Endothelial cell of umbilical vein (primary cell): ENCODE measurements around the gene CCDC57. TPM values are rescaled to one million over a fixed set of nuclear protein-coding genes. Genes with fewer than 3 reads are reported as not detected.
A peak's percentile ranks its signal among the peaks of the same experiment; 100 is the strongest.

ENCODE experiments used
- BruUV-seq: library from RNA; stranded (reverse); fragments of 400-500 nt; replicated peaks from 2 replicates; lab custom pipeline; 2021; lab: Mats Ljungman, UMichigan
- CTCF ChIA-PET: fragments of 300-600, 350-600 bp; sonication (Branson Sonifier 250); formaldehyde crosslinking; loops from one replicate; lab custom pipeline; 2021; ENCODE audit warnings: antibody characterized with exemption, inconsistent platforms; lab: Charles Lee
- POLR2A ChIA-PET: fragments of 300-600, 350-600 bp; sonication (Branson Sonifier 250); formaldehyde crosslinking; loops from one replicate; lab custom pipeline; 2021; ENCODE audit warnings: antibody characterized with exemption, inconsistent platforms; lab: Charles Lee
- DNase-seq: peaks from one replicate; pipeline ENCODE4 v3.0.0-alpha.2; 2011; ENCODE audit warnings: low read depth, low spot score
- FAIRE-seq: peaks from 2 replicates; lab custom pipeline; 2011; peaks lifted over from hg19 to GRCh38; lab: Jason Lieb, UNC
- H2AFZ ChIP-seq: 2 replicates; pipeline ENCODE4 v1.6.0; 2012; ENCODE audit warnings: low read depth, low read length, control low read depth, inconsistent platforms
- H3K27ac ChIP-seq: 2 replicates; pipeline ENCODE4 v1.5.1; 2011; ENCODE audit warnings: low read depth, mild to moderate bottlenecking, control low read depth, low read length, moderate library complexity; ENCODE audit not compliant: insufficient read depth
- H3K27me3 ChIP-seq, 2 experiments: 2 replicates each; pipeline versions ENCODE4 v1.6.0 to v1.6.1; 2011; ENCODE audit warnings: low read length in 2 of 2, mixed read lengths in 1 of 2; ENCODE audit not compliant: control insufficient read depth in 2 of 2, insufficient read depth in 2 of 2
- H3K36me3 ChIP-seq, 2 experiments: 2 replicates in 1 of 2; 3 replicates in 1 of 2; pipeline ENCODE4 v1.5.1; 2011; ENCODE audit warnings: low read length in 2 of 2, mild to moderate bottlenecking in 1 of 2, moderate library complexity in 1 of 2; ENCODE audit not compliant: control insufficient read depth in 2 of 2, insufficient read depth in 2 of 2; ENCODE audit errors: extremely low read depth in 1 of 2
- H3K4me1 ChIP-seq: 3 replicates; pipeline ENCODE4 v1.5.1; 2011; ENCODE audit warnings: mild to moderate bottlenecking, low read length; ENCODE audit not compliant: control insufficient read depth, insufficient read depth; ENCODE audit errors: extremely low read depth
- H3K4me2 ChIP-seq: 2 replicates; pipeline ENCODE4 v1.6.1; 2011; ENCODE audit warnings: low read length, control low read depth, mixed read lengths; ENCODE audit not compliant: insufficient read depth
- H3K4me3 ChIP-seq, 3 experiments: fragments of 200-600 bp in 1 of 3; sonication (generic), shearing (Covaris generic) in 1 of 3; replicated peaks in 1 of 3; 2 replicates each; pipeline ENCODE4 v1.5.1; 2011 to 2016; ENCODE audit warnings: control low read depth in 3 of 3, low read length in 3 of 3, mild to moderate bottlenecking in 2 of 3, inconsistent platforms in 1 of 3, low read depth in 1 of 3, moderate library complexity in 1 of 3; ENCODE audit not compliant: insufficient read depth in 1 of 3
- H3K79me2 ChIP-seq: 2 replicates; pipeline ENCODE4 v1.6.0; 2012; ENCODE audit warnings: low read length, inconsistent platforms; ENCODE audit not compliant: control insufficient read depth, insufficient read depth
- H3K9ac ChIP-seq: replicated peaks from 2 replicates; pipeline ENCODE3; 2011; ENCODE audit warnings: low read length, control low read depth; ENCODE audit not compliant: insufficient read depth; ENCODE audit errors: extremely low read depth
- H3K9me1 ChIP-seq: replicated peaks from 3 replicates; pipeline ENCODE4 v1.6.0; 2011; ENCODE audit warnings: mild to moderate bottlenecking, low read length; ENCODE audit not compliant: control insufficient read depth, insufficient read depth; ENCODE audit errors: extremely low read depth
- H3K9me3 ChIP-seq: replicated peaks from 2 replicates; pipeline ENCODE4 v1.5.1; 2012; ENCODE audit warnings: low read length, inconsistent platforms; ENCODE audit not compliant: control insufficient read depth, insufficient read depth
- H4K20me1 ChIP-seq: replicated peaks from 2 replicates; pipeline ENCODE3; 2011; ENCODE audit warnings: mild to moderate bottlenecking, low read length; ENCODE audit not compliant: control insufficient read depth, insufficient read depth; ENCODE audit errors: extremely low read depth
- CTCF ChIP-seq, 2 donors: IDR thresholded peaks; 1 replicate in 1 of 2; 2 replicates in 1 of 2; pipeline ENCODE4 v1.5.1; 2011; ENCODE audit warnings: low read length in 2 of 2, mild to moderate bottlenecking in 2 of 2, moderate library complexity in 2 of 2, control low read depth in 1 of 2, inconsistent platforms in 1 of 2, low read depth in 1 of 2; ENCODE audit not compliant: insufficient read depth in 1 of 2; ENCODE audit errors: extremely low read depth in 1 of 2
- FOS ChIP-seq: IDR thresholded peaks from 2 replicates; pipeline ENCODE4 v1.6.1; 2011; ENCODE audit warnings: mild to moderate bottlenecking, low read length, moderate library complexity, borderline replicate concordance; ENCODE audit not compliant: insufficient read depth
- GATA2 ChIP-seq: IDR thresholded peaks from 2 replicates; pipeline ENCODE4 v1.7.0; 2011; ENCODE audit warnings: low read depth, mild to moderate bottlenecking, moderate library complexity, mixed read lengths, low read length; ENCODE audit not compliant: insufficient read length, insufficient read depth
- JUN ChIP-seq: IDR thresholded peaks from 2 replicates; pipeline ENCODE4 v1.6.1; 2011; ENCODE audit warnings: borderline replicate concordance, low read depth; ENCODE audit not compliant: insufficient read length, insufficient read depth
- POLR2AphosphoS5 ChIP-seq: IDR thresholded peaks from 2 replicates; pipeline ENCODE4 v1.6.1; 2012; ENCODE audit warnings: low read depth, mild to moderate bottlenecking, control low read depth, low read length, moderate library complexity; ENCODE audit not compliant: insufficient read depth
- dilution Hi-C: fragments of 300-500 bp; cut with MboI; formaldehyde crosslinking; loops from one replicate; pipeline ENCODE4 v1.15.0; 2019; ENCODE audit warnings: low sequenced_read_pairs; ENCODE audit not compliant: extremely low pct_ligation_motif_present
- intact Hi-C: fragments of 100-400 bp; cut with micrococcal nuclease; formaldehyde crosslinking; loops from one replicate; pipeline ENCODE4 v1.10.0; 2022
- polyA plus RNA-seq, 4 experiments: library from polyadenylated mRNA; depleted of rRNA in 3 of 4; stranded (reverse) in 3 of 4; unstranded in 1 of 4; fragments of >200 nt; gene quantifications; 2 replicates each; pipeline versions ENCODE4 v1.2.1 to v1.2.3, GENCODE V29; 2011 to 2012; ENCODE audit warnings: missing spikeins in 1 of 4
- total RNA-seq: library from RNA; stranded (reverse); gene quantifications from 2 replicates; pipeline ENCODE4 v1.2.3, GENCODE V29; 2021

Gene CCDC57
- total and polyA plus RNA-seq, 2 donors (not counting 3 experiments of a cell fraction or from before 2014, with no cell fraction given): 18.6 to 31.6 TPM

DNA sequence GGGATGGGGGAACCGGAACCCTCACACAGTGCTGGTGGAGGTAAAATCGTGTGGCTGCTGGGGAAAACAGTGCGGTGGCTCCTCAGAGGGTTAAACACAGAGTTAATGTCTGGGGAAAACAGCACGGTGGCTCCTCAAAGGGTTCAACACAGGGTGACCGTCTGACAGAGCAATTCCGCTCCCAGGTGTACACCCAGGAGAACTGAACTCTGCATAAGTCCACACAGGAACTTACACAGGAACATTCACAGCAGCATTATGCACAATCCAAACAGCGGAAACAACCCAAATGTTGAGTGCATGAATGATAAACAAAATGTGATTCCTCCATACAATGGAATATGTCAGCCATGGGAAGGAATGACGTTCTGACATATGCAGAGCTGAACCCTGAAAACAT, 51.4 kb downstream of the CCDC57 start:
- no peak for FAIRE-seq
- TF ChIP-seq POLR2AphosphoS5 (no peak), GATA2 (no peak), CTCF (IDR thresholded peaks at IDR 0.05; ENCODE audit: extremely low read depth in 1 of 2, insufficient read depth in 1 of 2, low read depth in 1 of 2, low read length in 2 of 2) (no peak)
- no peak overlapping the region for H2AFZ ChIP-seq
- no peak for DNase-seq
- no peaks in the 10 kb centered on the region for H4K20me1 ChIP-seq
- H3K27me3 ChIP-seq: no peaks in the 10 kb centered on the region
- dilution Hi-C loops (no loop called here), intact Hi-C loops (no loop called here)
- H3K79me2 ChIP-seq: no peaks in the 10 kb centered on the region
- no TSS peak for BruUV-seq
- ChIA-PET CTCF (interaction anchor here (1.6 kb wide), 1 partner anchor 131 kb away, joined by 7 read pairs; no protein-coding TSS in a partner anchor), POLR2A (interaction anchor here (0.6 kb wide), 1 partner anchor 173 kb away, joined by 4 read pairs; no protein-coding TSS in a partner anchor)
- no peak overlapping the region for H3K27ac ChIP-seq
- H3K4me3 ChIP-seq: no peak overlapping the region
- H3K4me2 ChIP-seq: no peak overlapping the region
- no peaks in the 10 kb centered on the region for H3K9me3 ChIP-seq
- peaks cover 3 to 4% of the 10 kb centered on the region in 2 experiments for H3K36me3 ChIP-seq
- H3K4me1 ChIP-seq: no peaks in the 10 kb centered on the region
- H3K9ac ChIP-seq: no peak overlapping the region
- H3K9me1 ChIP-seq: no peaks in the 10 kb centered on the region

DNA sequence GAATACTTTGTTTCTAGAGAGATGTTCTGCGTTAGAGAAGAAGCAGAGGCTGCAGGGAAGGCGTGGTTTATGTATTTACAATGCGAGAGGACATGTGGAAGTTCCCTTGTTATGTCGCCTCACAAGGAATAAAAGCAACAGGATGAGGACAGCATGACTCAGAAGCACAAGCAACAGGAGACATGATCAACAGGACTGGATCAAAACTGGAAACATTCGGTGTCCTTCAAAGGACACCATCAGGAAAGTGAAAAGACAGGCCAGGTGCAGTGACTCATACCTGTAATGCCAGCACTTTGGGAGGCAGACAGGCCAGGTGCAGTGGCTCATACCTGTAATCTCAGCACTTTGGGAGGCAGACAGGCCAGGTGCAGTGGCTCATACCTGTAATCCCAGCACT, 52.6 kb downstream of the CCDC57 start:
- DNase-seq (peak; percentile 52), FAIRE-seq (no peak)
- dilution Hi-C loops: no loop called here
- Histone ChIP-seq H3K79me2 (no peaks in the 10 kb centered on the region), H3K4me3 (no peak overlapping the region), H3K9me3 (no peaks in the 10 kb centered on the region), H3K9ac (no peak overlapping the region), H2AFZ (no peak overlapping the region), H3K4me1 (no peaks in the 10 kb centered on the region), H3K27ac (no peak overlapping the region), H4K20me1 (no peaks in the 10 kb centered on the region), H3K9me1 (no peaks in the 10 kb centered on the region), H3K27me3 (no peaks in the 10 kb centered on the region), H3K4me2 (no peak overlapping the region), H3K36me3 (peaks cover 3 to 4% of the 10 kb centered on the region in 2 experiments)
- POLR2A ChIA-PET: no interaction called here
- CTCF ChIA-PET: no interaction called here
- intact Hi-C loops: no loop called here
- no TSS peak for BruUV-seq
- peak; percentile 28 for TF ChIP-seq FOS
- no peak for TF ChIP-seq JUN
